Measurements from ENCODE around the gene KIF2A.
"Not testable (repeated sequence)": the region's sequence is repeated elsewhere in the genome, so short reads cannot be mapped to it uniquely, and the experiment has no call there.

KIF2A gene

DNA sequence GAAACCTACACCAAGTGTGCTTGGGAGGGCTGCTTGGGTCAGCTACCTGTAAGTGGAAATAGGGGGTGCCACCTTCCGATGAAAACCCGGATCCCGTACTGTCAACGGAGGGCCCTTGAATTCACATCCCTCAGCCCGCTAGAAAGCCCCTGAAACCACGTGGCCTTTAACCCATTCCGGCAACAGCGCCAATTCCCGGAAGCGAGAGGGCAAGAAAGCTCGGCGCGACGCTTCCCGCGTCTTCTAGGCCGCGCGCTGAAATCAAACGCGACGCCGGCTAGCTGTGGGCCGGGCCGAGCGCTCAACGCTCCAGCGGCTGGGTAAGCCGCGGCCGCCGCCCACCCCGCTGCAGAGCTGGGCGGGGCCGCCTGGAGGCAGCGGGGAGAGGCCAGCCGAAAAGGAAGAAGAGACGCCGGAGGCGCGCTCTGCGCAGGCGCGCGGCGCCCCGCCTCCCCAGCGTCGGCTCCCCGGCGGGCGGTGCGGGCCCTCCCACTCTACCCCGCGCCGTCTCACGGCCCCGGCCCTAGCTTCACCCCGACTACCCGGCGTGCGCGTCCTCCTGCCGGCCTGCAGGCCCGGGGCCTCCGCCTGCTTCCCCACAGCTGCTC, at the start of gene KIF2A:
Gene KIF2A, plus strand, starts transcription at position 492 of the 608 bp plus-strand sequence. CDS start 267 bp downstream, outside the sequence.
- DNase-seq = peak; percentile 97

DNA sequence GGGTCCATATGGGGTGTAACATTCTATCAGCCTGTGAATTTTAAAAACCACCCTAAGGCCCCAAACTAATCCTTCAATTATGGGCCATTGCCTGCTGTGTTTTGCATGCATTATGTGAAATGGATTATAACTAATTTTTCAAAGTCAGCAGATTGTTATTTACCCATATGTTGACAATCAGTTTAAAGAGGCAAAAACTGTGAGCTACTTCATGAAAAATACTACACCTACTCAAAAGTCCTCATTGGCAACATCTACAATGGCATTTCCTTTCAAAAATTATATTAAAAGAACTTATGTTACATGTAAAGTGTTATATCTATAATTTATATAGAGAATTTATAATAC, 49.0 kb upstream of the KIF2A start:
- no peak for DNase-seq

DNA sequence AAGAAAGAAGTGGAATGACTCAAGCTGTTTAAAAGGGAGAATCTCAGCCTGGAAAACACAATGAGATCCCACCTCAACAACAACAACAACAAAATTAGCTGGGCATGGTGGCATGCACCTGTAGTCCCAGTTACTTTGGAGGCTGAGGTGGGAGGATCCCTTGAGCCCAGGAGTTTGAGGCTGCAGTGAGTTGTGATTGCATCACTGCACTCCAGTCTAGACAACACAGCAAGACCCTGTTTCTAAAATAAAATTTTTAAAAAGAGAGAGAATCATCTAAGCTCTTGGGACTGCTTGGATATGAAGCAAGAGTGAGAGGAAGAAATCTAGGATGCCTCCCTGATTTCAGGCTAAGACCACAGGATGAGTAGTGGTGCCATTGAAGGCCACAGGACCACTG, 47.4 kb upstream of the KIF2A start:
- no peak for DNase-seq

DNA sequence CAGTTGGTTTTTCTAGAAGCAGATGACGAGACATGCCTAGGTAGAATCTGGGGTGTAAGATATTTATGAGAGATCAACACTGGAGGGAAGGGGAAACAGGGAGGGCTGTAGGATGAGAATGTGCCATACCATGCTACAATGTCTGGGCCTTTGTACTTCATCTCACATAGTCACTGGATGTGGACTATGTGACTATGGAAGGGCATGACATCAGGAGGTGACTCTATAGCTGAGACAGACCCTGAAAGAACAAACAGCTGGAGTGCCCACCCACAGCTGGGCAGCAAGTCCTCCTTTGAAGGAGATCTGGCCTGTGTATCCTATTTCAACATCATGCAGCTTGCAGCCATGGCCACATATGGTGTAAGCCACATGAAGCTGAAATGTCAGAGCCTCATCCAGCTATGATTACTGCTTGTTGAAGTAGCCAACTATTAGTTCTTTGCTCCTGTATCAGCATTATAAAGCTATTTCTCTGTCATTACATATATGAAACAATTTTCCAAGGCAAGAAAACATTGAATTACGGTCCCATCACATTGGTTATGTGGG, 46.2 kb upstream of the KIF2A start:
- DNase-seq = peak; percentile 18

DNA sequence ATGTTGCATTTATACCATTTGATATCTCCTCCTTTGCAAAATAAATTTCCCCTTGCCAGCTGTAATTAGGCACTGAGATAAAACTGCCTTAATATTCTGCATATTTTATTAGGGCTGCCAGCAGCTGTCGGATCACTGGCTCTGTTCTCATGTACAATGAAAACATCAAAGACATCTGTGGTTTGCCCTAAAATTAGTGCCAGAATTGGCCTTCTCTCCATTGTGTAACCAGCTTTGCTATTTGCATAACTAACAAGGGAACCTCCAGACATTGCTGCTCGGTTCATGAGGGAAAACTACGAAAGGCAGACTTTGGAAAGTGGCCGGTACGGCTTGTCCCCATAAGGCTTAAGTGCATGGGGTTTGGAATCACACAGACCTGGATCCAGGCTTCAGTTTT, 45.5 kb upstream of the KIF2A start:
- DNase-seq = peak; percentile 25

DNA sequence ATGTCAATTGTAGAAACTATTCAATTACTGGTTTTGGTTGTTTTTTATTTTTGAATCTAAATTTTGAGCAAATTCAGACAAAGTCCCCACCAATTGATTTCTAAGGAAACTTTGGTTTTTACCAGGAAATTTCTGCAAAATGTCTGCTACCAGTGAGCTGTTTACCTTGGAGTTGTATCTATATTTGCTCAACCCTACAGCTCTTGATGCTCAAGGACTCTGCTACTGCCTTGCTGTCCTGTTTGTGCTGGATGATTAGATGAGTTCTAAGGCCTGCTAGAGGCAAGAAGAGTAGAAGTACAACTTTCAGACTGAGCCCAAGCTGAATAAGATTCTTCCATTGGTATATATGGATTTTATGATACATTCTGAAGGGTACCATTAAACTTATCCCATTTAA, 42.6 kb upstream of the KIF2A start:
- DNase-seq = no peak

DNA sequence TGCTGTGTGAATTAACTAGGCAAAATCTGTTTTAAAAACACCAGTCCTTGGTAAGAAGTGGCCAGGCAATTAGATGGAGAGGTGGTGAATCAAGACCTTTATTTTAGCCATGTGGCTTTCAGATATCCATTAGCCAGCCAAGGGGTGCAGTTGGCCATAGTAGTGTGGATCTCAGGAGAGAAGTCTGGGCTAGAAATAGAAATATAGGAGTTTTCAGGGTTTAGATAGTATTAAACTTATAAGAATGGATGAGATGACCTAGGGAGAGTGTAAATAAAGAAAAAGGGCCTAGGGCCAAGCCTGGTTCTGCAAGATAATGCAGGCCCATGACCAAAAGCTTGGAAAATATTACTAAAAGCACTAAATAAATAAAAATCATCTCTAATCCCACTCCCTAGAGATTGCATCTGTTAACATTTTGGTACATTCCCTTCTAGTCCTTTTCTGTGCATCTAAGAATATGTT, 40.3 kb upstream of the KIF2A start:
- no peak for DNase-seq

DNA sequence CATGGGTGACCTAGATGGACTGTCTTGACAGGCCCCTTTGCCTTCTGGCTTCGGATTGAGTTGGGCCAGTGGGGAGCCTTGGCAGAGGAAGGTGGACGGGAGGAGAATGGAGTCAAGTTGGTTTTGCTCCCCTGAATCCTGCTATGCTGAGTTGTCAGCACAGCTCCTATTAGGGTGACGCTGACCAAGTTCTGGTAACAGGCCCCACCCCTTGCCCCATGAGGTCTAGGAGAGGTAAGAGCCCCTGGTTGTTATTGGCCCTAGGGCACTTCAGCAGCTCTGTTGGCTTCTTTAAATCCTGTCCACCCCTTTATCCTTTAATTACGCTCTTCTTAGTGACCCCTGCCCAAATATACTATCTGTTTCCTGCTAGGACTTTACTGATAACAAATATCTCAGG, 39.4 kb upstream of the KIF2A start:
- DNase-seq = no peak

DNA sequence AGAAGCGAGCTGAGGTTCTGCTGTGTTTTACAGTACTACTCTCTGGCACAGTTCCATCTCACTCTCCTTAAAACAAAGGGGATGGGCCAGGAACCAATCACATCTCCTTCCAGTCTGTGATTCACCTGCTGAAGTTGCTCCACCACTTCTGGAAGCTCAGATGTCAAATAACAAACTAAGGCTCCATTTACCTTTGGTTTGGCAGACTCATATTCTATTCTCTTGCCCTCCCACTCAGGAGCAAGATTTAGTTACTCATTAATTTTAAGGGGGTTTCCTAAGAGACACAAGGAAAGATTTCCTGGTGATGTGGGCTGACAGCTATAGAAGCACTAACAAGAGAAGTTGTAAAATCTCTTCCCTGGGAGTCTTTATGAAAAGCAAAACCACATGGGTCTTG, 37.8 kb upstream of the KIF2A start:
- peak; percentile 23 for DNase-seq

DNA sequence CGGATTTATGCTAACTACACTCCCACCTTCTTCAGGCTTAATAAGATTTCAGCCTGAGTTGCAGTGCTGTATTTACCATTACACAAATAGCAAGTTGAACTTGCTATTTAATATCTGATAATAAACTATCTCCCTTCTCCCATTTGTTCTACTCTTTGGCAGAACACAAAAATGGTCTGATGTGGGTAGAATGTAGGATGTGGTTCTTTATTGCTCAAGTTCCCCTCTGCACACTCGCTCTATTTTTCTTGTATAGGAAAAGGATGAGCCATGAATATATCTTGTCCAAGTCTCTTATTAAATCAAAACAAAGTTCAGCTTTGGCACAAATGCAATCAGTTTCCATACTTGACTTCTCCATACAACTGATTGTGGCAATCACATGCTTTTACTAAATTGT, 37.2 kb upstream of the KIF2A start:
- no peak for DNase-seq

DNA sequence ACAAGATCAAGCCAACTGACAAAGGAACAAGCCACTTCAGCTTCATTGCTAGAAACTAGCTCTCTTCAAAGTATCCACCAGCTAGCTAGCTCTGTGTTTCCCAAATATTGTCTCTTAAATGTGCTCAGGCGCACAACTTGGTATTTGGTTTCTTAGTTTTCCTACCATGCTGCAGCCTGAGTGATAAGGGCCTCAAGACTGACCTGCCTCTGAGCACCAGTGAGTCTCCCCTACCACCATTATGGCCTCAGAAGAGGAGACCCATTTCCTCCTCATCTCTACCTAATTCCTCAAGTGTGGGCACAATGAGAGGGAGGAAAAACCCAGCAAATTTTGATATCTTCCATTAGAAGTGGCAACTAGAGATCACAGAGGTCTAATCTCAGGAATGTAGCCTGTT, 34.6 kb upstream of the KIF2A start:
- no peak for DNase-seq

DNA sequence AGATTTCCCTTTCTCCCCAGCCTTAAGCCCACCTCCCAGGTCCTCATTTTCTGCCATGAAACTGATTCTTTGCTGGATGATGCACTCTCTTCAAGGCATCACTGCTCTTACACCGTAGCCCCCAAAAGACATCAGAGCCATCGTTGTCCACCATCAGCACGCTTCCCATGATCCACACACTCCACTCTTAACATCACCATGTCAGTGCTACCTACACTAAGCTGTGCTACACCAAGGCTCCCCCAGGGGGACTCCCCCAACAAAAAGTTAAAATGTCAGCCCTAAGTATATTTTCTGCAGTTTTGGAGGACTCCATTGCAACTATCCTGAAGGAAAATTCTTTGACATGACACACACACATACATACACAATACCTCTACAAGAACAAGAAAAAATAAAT, 34.1 kb upstream of the KIF2A start:
- no peak for DNase-seq

DNA sequence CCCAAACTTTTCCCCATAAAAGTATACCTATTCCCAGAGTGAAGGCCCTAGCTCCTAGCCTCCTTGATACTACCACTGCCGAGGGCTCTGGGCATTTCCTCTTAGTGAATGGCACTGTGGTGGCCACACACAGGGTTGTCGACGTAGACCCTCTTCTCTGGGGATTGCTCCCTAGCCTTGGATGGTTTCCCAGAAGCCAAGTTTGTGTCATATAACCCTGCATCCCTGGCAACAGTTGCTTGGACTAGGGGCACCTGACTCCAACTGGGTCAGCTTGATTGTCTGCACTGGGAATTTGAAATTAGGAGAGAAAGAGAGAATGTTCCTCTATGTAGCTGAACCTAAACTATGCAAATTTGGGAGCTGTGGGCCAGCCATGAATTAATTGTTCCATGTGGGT, 32.3 kb upstream of the KIF2A start:
- no peak for DNase-seq

DNA sequence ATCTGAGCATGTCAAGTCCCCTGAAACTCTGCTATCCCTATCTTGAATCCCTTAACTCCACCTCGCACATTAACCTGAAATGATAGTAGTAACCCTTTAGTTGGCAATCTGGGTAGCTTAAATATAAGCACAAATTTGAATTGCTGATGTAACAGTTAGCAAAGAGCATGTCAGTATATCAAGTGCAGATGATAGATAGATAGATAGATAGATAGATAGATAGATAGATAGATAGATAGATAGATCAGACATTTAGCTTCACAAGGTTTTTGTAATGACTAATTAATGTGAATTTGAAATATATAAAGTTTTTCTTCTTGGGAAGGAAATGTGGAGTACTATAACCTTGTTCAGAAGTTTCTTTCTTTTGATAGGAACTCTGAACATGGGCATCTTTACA, 30.4 kb upstream of the KIF2A start:
- no peak for DNase-seq

DNA sequence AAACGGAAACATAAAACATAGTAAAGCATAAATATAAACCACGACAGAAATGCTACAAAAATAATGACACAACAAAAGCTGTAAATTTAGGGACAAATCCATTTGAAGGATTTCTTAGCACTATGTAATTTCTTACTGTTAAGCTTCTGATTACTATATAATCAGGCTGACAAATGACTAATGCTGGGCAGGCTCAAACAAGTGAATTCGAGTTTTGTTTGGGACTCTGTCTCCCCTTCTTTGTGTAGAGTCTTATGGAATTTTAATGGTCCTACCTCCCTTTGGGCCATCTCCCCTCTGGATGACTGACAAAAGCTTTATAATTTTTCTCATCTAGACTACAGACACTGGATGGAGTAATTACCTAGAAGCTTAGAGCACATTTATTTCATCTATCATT, 24.6 kb upstream of the KIF2A start:
- no peak for DNase-seq

DNA sequence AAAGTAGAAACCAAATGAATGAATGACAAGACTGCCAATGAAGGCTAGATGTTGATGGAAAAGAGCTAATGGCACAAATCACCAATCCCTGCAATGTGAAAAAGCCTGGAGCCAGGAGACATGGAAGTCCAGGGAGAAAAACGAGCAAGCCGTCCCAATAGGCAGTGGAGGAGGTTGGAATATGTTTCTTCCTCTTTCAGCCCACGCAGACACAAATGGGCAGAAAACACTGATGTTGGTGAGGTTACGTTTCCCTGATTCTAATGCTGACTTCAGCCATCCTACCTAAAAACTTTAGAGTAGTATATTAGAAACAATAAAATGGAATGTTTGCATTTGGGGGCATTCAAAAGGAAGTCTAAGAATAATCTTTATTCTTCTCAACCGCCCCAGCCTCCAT, 23.9 kb upstream of the KIF2A start:
- no peak for DNase-seq

DNA sequence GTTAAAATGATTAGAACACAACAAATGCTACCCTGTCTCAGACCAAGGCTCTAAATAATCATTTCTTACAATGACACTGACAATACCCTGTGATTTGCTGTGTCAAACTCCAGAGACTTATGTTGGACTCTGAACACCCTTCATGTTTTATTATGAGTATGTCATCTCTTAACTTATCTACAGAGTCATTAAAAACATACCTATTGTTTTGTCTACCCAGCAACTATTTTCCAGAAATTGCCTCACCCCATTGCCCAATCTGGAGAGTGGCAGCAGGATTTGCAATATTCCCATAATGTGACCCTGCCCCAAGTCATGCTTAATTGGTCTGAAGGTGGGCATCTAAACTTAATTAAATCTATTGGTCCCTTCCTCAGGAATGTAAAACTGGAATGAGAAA, 23.0 kb upstream of the KIF2A start:
- no peak for DNase-seq

DNA sequence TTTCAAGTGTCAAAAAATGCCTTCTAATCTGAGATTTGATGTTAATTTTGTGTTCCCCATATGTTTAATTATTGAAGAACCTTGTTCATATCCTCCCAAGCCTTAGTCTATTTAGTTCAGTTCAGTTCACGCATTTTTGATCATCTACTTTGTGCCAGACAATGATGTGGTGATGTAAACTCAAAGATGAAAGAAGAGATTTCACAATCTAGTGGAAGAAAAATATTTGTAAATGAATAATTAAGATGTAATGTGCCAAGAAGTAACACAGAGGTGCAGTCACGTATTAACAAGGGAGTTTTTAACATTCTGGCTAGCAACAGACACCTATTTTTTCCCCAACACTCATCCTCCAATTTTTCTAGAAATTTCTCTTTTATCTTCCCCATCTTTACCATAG, 22.1 kb upstream of the KIF2A start:
- no peak for DNase-seq

DNA sequence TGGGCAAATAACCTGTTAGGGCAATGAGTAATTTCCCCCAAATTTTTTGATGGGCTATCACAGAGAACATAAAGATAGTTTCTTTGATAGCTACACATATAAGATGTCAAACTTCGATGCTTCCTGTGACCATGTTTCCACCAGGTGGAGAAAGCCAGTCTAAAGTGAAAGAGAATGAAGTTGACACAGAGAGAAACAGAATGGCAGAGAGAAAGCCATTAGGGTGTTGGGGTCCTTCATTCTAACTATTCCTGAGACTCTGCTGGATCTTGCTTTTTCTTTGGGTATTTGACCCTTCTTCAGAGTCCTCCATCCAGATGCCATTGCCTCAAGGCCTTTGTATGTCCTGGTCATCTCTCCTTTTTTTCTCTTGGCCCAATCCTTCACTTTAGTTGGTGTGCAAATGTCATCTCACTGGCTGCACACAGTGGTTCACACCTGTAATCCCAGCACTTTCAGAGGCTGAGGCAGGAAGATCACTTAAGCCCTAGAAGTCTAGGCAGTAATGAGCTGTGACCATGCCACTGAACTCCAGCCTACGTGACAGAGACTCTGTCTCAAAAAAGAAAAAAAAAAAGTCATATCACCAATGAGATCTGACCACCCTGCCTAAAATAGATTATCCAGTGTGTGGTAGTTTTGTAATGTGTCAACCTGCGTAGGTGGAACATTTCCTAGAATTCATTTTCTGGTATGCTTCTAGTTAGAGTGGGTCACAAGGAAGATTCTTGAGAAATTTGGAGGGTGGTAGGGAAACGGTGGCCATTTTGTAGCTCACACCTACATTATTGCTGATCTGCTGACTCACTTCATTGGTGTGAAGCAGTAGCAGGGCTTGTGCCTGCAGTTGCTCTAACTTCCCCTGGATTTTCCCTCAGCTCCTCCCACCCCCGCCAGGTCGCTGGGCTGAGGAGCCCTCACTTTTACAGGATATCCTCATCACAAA, 20.8 kb upstream of the KIF2A start:
- DNase-seq = no peak

DNA sequence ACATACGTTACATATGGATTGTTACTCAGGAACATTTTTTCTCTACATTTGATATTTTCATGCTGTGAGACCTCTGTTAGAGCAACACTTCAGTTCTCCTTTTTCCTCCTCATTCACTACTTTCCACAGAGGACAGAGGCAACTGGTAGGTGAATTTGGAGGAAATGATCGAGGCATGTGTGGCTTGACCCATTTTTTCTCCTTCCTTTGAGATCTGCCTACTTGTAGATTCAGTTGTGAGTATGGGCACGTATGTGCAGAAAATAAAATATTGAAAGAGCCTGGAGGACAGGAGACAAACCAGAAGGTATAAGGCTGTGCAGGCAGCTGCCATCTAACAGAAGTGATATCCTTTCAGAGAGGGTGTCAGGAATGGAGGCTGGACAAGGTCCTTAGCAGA, 19.2 kb upstream of the KIF2A start:
- DNase-seq = no peak

DNA sequence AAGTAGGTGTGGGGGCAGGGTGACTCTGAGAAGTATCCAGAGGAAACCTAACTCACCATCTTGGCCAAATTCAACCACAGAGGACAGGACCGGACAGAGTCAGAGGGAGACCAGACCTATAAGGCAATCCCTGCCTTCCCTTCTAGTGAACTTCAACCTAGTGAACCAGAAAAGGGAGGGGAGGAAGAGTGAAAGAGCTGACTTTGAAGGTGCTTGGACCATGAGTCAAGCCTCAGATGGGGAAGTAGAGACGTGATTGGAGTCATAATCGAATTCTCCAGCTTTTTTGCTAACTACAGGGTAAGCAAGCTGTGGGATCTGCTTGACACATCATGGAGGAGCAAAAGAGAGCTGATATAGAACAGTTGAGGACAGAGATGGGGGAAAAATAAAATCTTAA, 18.8 kb upstream of the KIF2A start:
- DNase-seq = no peak

DNA sequence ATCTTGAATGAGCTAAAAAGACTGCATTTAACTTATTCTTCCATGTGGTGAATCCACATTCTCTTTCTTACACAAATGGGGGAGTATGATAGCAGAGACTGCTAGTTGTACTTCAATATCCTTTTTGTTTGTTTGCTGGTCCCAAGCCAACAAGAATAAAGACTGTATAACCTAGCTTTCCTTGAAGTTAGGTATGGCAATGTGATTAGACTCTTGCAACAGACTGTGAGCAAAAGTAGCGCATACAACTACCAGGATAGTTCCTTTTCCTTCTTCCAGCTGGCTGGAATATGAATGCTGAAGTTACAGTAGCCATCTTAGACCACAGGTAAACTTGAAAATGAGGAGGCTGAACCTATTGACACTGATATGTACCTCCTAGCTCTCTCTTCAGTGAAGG, 17.9 kb upstream of the KIF2A start:
- DNase-seq = no peak

DNA sequence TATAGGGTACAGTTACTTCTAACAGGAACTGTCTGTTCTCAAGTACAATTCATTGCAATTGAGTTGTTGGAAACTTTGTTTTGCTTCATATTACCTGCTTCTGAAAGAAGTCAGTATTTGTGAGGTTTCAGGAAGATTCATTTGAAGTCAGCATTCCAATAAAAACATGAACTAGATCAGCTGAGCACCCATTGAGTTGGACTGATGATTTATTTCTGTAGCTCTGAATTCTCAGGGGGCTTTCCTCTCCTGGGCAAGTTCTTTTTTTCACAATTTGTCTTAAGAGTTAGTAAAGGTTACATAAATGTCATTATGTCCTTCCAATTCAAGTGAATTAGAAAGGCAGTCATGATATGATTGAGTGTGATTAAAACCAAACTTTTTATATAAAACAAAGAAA, 16.2 kb upstream of the KIF2A start:
- DNase-seq = no peak

DNA sequence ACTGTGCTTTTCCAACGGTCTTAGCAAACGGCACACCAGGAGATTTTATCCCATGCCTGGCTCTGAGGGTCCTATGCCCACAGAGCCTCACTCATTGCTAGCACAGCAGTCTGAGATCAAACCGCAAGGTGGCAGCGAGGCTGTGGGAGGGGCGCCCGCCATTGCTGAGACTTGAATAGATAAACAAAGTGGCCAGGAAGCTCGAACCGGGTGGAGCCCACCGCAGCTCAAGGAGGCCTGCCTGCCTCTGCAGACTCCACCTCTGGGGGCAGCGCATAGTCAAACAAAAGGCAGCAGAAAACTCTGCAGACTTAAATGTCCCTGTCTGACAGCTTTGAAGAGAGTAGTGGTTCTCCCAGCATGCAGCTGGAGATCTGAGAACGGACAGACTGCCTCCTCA, 14.2 kb upstream of the KIF2A start:
- DNase-seq = not testable (repeated sequence)

All from eye (tissue), 1 donor.